DMS114 treated with DMSO at 0.1 percent for 48 hours (cell line): ENCODE measurements around the gene FNIP2.
"Not testable (repeated sequence)": the region's sequence is repeated elsewhere in the genome, so short reads cannot be mapped to it uniquely, and the experiment has no call there.

ENCODE experiments used
- DNase-seq: peaks from one replicate; lab custom pipeline; 2025; ENCODE audit not compliant: unreplicated experiment; lab: John Stamatoyannopoulos, UW

The FNIP2 gene

DNA sequence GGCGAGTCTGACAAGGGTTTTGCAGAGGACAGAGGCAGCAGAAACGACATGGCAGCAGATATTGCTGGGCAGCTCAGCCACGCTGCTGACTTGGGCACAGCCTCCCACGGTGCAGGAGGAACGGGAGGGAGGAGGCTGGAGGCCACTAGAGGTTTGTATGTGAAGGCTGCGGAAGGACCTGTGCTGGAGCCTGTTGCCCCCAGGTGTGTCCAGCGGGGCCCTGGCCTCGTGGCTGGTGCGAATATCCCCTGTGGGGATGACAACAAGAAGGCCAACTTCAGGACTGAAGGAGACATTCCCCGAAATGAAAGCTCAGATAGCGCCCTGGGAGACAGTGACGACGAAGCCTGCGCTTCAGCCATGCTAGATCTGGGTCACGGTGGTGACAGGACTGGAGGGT lies 100.2 kb downstream of the FNIP2 start:
- no peak for DNase-seq

DNA sequence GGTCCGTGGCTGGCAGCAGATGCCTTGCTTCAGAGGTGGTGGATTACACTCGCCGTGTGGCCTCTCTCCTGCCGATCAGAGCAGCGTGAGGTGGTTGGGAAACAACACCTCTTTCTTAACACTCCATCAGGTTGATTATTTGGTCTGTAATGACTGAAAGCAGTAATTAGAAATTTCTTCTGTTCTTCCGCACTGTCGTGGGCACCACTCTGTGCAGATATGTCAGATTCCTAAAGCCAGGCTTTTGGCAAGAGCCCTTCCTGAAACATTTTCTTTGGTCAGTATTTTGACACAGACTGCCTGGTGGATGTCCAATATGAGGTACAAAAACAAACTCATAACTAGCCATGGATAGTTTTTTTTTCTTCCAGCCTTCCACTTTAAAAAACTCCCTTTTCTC lies 100.9 kb downstream of the FNIP2 start:
- DNase-seq: no peak

DNA sequence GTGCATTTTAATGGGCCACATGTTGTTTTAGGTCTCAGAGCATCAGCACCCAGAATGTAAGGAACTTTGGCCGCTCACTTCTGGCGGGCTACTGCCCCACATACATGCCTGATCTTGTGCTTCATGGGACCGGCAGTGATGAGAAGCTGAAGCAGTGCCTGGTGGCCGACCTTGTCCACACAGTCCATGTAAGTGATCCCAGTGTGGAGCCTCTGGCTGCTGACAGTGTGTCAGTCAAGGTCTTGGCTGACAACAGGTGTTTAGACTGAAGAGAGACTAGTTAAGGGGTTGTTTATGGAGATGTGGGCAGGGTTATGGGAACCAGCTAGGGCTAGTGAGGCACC lies 101.4 kb downstream of the FNIP2 start:
- DNase-seq: no peak

DNA sequence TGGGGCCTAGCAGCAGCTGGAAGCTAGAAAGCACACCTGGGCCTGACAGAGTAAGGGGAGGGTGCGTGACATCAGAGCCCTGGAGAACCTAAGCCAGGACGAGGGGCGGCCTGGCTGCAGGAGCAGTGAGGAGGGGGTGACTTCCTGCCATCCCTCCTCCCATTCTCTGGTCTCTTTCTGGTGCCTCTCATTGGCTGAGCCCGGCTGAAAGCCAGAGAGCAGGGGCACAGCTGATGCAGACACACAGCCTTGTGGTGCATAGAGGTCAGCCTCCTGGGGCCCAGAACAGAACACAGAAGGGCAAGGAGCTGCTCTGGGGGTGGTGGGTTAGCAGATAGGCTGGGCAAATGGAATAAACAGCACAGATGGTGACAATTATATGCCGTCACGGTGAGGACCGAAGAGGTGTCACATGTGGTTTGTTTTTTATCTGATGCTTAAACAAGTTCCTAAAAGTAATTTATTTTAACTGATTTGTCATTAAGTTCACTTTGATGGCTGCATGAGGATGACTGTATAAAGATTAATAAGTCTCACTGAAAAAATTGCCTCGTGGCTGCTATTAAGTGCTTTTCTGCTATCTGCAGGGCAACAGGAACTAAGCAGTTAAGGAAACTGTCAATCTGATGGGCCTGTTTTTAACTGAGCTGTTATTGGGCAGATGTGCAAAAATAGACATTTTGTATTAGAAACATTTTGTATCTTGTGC lies 102.0 kb downstream of the FNIP2 start:
- DNase-seq: no peak

DNA sequence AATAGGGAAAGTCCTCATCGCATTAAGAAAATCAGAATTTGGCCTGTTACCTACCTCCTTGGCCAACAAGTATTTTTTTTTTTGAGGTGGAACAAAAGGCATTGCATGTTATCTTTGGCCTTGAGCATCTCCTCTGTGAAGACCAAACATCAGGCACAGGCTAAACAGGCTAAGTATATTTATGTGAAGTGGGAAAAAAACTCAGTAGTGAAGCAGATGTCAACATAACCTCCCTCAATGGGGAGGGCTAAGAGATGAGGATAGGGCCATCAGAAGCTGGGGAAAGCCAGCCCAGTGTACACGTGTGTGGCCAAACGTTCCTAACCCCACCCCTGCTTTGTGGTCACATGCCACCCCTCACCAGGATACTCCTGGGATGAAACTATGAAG lies 102.5 kb downstream of the FNIP2 start:
- no peak for DNase-seq

- DNase-seq: no peak
These were observed 105.1 kb downstream of the FNIP2 start for GRCh38 chr4:158873795-158874401.

DNA sequence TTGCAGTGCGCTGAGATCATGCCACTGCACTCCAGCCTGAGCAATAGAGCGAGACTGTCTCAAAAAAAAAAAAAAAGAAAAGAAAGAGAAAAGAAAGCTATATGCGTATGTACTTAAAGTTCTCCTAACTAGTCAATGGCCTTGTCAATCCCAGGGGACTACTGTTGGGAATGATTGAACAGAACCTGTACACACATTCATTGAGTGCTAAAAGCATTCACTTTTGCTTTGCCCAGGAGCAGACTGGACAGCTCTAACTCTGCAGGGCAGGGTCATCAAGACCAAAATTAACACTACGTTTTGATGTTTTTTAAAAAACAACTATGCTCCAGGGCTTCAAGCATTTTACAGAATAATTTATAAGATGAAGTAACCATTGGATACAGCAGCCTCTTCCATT lies 106.2 kb downstream of the FNIP2 start:
- DNase-seq: no peak

DNA sequence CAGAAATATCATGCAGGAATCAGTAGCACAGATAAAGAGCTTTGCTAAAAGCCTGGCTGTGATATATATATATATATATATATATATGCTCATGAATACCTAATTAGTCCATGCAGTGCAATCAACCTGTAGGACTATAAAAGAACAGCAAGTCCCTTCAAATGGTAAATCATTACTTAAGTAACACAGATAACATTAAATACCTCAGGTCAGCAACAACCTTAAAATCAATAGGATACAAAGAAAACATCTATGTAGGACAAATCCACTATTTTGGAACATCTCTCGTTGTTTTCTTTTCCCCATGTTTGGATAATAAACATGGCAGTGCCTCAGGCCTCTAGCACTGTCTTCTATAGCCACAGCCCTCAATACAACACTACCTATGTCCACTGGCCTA lies 106.6 kb downstream of the FNIP2 start:
- no peak for DNase-seq

- no peak for DNase-seq
These were observed 108.2 kb downstream of the FNIP2 start for GRCh38 chr4:158877069-158877468.

DNA sequence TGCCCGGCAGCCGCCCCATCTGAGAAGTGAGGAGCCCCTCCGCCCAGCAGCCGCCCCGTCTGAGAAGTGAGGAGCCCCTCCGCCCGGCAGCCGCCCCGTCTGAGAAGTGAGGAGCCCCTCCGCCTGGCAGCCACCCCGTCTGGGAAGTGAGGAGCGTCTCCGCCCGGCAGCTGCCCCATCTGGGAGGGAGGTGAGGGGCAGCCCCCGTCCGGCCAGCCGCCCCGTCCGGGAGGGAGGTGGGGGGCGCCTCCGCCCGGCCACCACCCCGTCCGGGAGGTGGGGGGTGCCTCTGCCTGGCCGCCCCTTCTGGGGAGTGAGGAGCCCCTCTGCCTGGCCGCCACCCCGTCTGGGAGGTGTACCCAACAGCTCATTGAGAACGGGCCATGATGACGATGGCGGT lies 113.3 kb downstream of the FNIP2 start:
- not testable (repeated sequence) for DNase-seq

DNA sequence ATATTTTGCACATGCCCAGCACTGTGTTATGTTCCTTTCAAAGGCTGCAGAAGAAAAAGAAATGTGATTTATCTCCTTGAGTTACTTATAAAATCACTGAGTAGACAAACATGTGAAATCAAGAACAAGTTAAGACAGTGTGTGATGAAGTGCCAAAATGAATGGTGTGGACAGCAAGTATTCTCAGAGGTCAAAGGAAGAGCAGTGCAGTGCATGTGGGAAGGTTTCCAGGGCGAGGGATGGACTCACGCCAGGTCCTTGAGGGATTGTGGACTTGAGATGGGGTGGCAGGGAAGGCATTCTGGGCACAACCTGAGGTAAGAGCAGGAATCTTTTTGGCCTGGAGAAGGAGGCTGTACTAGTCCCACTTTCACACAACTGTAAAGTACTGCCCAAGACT lies 115.5 kb downstream of the FNIP2 start:
- DNase-seq: no peak

- no peak for DNase-seq
These were observed 116.7 kb downstream of the FNIP2 start for GRCh38 chr4:158885564-158885963.

DNA sequence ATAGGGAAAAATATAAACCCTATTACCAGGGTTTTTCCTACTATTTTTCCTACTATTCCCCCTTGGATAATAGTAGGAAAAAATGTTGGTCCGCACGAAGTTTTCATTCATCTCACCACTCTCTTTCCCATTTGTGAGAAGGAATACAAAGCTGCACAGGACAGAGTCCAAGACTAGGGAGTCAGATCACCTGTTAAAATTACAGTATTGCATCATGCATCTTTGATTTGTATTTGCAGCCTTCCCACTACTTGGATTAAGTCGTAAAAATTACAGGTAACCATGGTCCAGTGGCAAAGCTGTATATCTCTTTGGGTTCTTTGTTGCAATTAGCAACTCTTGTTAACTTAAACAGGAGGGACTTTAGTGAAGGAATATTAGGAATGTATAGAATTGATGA lies 121.5 kb downstream of the FNIP2 start:
- DNase-seq: no peak

DNA sequence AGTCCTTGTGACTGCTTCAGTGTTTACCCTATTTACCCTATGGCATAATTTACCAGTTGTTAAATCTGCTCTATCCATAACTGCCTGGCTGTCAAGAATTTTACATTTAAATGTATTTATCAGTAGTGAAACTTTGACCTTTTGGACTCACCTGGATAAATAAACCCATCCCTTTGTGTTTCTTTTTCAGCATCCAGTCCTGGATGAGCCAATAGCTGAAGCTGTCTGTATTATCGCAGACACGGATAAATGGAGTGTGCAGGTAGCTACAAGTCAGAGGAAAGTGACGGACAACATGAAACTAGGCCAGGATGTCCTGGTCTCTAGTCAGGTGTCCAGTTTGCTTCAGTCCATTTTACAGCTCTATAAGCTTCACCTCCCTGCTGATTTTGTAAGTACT lies 122.4 kb downstream of the FNIP2 start:
- no peak for DNase-seq

DNA sequence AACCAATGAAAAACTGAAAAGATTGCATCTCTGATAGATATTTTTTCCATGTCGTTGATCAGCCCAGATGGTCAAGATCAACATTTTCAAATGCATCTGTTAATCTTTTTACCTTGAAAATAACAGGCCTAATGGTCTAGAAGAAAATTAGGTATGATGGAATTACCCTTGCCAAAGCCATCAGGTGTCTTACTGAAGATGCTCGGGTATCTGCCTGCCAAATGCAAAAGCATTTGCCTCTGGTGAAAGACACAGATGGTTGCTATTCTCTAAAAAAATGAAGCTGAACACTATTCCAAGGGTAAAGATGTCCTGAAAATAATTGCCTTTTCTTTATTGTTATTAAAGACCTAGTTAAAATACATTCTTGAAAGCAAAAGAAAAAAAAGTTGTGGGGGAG lies 126.0 kb downstream of the FNIP2 start:
- no peak for DNase-seq

DNA sequence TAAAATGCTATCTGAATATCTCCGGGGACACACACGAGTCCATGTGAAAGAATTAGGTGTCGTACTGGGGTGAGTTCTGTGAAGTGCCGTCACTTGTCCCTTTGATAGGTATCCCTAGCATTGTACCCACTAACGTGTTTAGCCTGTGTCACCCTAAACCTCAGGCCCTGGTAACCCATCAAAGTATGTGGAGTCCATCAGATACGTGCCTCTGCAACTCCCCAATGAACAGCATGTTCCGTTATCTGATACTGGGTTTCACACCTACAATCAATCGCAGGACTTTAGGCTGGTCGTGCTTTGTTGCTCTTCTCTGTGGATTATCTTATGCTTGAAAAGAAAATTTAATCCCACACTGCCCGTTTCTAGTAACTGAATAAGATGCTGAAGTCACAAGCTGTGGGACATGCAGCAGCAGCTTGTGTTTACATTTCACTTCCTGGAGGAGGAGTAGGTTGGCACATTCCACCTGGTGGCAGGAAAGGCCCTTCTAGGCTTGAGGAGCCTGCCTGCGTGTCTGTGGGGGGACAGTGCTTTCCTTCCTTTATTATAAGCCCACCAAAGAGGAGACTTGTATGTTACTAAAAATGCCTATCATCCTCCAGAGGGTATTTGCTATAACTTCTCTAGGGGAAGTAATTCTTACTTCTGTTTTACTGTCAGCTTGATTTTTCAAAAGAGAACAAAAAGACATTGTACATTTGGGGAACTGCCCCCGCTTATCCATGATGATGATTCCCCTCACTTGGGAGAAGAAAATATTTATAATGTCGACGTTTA lies 127.2 kb downstream of the FNIP2 start:
- no peak for DNase-seq

DNA sequence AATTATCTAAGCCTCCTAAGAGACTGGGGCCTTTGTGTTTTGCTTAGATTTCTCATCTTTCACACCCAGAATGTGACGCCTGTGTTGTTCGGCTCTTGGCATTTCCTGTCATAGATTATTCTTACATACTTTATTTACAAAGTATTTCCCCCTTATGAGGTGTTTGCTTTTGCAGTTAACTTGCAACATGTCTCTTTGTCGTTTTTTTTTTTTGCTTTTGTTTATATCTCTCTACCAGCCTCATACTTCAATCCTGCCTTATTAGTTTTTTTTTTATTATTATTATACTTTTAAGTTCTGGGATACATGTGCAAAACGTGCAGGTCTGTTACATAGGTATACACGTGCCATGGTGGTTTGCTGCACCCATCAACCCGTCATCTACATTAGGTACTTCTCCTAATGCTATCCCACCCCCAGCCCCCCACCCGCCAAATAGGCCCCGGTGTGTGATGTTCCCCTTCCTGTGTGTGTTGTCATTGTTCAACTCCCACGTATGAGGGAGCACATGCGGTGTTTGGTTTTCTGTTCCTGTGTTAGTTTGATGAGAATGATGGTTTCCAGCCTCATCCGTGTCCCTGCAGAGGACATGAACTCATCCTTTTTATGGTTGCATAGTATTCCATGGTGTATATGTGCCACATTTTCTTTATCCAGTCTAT lies 127.9 kb downstream of the FNIP2 start:
- not testable (repeated sequence) for DNase-seq

- DNase-seq: not testable (repeated sequence)
These were observed 131.6 kb downstream of the FNIP2 start for GRCh38 chr4:158900408-158900807.

GRCh38 chr4:158902280-158903078 lies 133.7 kb downstream of the FNIP2 start:
- not testable (repeated sequence) for DNase-seq

DNA sequence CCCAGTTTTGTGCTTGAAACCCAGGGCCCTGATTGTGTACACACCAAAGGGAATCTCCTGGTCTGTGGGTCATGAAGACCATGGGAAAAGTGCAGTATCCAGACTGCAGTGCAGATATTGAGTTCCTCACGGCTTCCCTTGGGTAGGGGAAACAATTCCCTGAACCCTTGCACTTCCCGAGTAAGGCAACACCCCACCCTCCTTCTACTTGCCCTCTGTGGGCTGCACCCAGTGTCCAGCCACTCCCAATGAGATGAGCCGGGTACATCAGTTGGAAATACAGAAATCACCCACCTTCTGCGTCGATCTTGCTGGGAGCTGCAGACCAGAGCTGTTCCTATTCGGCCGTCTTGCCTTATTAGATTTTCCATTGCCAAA lies 134.2 kb downstream of the FNIP2 start:
- no peak for DNase-seq

DNA sequence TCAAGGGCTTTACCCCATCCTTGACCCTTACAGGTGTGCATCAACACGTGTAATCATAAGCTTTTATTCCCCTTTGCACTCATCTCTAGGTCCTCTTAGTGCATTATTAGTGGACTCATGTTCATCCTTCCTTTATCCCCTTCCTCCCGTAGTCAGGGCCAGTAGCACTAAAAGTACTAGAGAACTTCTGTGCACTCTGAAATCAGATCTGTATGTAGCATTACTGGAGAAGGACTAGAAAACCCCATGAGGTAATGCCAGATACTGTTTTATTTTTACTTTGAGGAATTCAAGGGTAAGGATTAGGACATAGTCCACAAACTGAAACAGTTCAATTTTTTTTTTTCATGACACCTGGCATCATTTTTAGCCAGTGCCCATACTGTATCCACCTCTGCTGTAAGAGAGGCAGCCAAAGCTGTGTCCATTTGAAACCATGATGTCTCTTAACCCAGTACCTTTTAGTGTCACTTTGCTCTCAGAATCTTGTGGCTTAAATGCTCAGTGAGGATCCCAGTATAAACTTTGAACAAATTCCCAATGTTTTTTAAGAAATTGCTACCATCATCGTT lies 134.7 kb downstream of the FNIP2 start:
- DNase-seq: no peak
